H1 (cell line): ENCODE measurements around the gene NDUFAB1.

Experiments
- ASH2L ChIP-seq: fragments of 200-600, 300-600 bp; sonication (generic); IDR thresholded peaks from one replicate; pipeline ENCODE4 v1.7.1; 2017; ENCODE audit warnings: low read length
- EGR1 ChIP-seq: IDR thresholded peaks from 2 replicates; pipeline ENCODE4 v1.6.1; 2011; ENCODE audit warnings: low read depth, low read length, borderline replicate concordance
- GTF2F1 ChIP-seq: IDR thresholded peaks from 2 replicates; pipeline ENCODE4 v1.6.1; 2012; ENCODE audit warnings: low read depth, low read length, improper control_type of control experiment, borderline replicate concordance
- JUND ChIP-seq: IDR thresholded peaks from 2 replicates; pipeline ENCODE4 v1.6.1; 2011; ENCODE audit warnings: mild to moderate bottlenecking, improper control_type of control experiment, low read length
- PHF8 ChIP-seq: fragments of 200-600 bp; sonication (generic); conservative IDR thresholded peaks from 2 replicates; pipeline ENCODE4 v1.7.1; 2012; ENCODE audit warnings: low read depth, mild to moderate bottlenecking, inconsistent platforms, low read length, moderate library complexity
- POLR2A ChIP-seq, 2 experiments: IDR thresholded peaks; 1 replicate in 1 of 2; 2 replicates in 1 of 2; pipeline ENCODE4 v1.6.1; 2011; ENCODE audit warnings: low read depth in 2 of 2, low read length in 2 of 2, mild to moderate bottlenecking in 2 of 2; ENCODE audit errors: control extremely low read depth in 1 of 2
- RAD21 ChIP-seq, 2 experiments: IDR thresholded peaks in 1 of 2; conservative IDR thresholded peaks in 1 of 2; 2 replicates each; pipeline ENCODE4 v1.6.1; 2011; ENCODE audit warnings: low read depth in 2 of 2, low read length in 2 of 2, improper control_type of control experiment in 1 of 2, inconsistent platforms in 1 of 2, mild to moderate bottlenecking in 1 of 2, moderate library complexity in 1 of 2
- RFX5 ChIP-seq: IDR thresholded peaks from 2 replicates; pipeline ENCODE4 v1.6.1; 2011; ENCODE audit warnings: low read depth, low read length, improper control_type of control experiment, borderline replicate concordance
- SUZ12 ChIP-seq: fragments of 200-600 bp; sonication (generic); IDR thresholded peaks from 2 replicates; pipeline ENCODE4 v1.6.1; 2012; ENCODE audit warnings: mild to moderate bottlenecking, inconsistent platforms, low read length, moderate library complexity, mixed read lengths
- TF ChIP-seq, protein P1 (sequence below): IDR thresholded peaks from 2 replicates; pipeline ENCODE4 v1.6.1; 2012; ENCODE audit warnings: inconsistent platforms
- TF ChIP-seq, protein P2 (sequence below), 3 experiments: IDR thresholded peaks; 1 replicate in 2 of 3; 2 replicates in 1 of 3; pipeline versions ENCODE4 v1.5.1 to v1.6.1; 2011; ENCODE audit warnings: low read length in 3 of 3, mild to moderate bottlenecking in 3 of 3, inconsistent platforms in 2 of 3, low read depth in 1 of 3, moderate library complexity in 1 of 3; ENCODE audit not compliant: insufficient read depth in 1 of 3; ENCODE audit errors: control extremely low read depth in 1 of 3
- TF ChIP-seq, protein P3 (sequence below): IDR thresholded peaks from 2 replicates; pipeline ENCODE4 v1.6.1; 2012; ENCODE audit warnings: low read length, inconsistent platforms

DNA sequence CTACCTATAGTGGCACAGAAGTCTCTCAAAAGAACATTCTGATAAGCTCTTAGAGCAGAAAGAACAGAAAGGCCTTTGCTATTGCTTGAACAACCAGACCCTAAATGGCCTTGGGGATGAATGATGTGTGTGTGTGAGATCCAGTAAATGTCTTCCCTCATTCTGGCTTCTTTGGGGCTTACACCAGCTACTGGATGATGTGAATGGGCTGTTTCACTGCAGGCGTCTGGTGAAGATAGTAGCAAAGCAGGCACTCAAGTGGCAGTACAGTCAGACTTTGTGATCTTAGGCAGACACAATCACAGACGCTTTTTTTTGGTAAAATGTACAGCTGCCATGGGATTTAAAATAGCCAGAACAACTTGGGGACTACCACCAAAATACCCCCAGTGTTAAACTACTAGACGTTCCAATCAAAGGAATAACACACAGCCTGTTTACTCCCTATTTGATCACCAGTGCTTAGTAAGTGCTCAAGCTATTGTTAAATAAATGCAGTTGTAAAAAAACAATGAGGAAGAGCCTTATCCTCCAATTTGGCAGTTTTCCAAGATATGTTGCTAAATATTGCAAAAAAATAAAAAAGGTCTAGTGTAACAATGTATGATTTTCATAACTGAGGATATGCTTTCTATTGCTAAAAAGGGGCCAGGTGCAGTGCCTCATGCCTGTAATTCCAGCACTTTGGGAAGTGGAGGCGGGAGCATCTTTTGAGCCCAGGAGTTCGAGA is 17.9 kb downstream of the NDUFAB1 start:
- no peak for TF ChIP-seq RAD21 (IDR thresholded peaks at IDR 0.05 in 1 of 2, conservative IDR thresholded peaks at IDR 0.05 in 1 of 2; ENCODE audit: low read depth in 2 of 2, low read length in 2 of 2)
- TF ChIP-seq, protein P1, sequence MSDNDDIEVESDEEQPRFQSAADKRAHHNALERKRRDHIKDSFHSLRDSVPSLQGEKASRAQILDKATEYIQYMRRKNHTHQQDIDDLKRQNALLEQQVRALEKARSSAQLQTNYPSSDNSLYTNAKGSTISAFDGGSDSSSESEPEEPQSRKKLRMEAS, result no peak
- TF ChIP-seq, protein P2, sequence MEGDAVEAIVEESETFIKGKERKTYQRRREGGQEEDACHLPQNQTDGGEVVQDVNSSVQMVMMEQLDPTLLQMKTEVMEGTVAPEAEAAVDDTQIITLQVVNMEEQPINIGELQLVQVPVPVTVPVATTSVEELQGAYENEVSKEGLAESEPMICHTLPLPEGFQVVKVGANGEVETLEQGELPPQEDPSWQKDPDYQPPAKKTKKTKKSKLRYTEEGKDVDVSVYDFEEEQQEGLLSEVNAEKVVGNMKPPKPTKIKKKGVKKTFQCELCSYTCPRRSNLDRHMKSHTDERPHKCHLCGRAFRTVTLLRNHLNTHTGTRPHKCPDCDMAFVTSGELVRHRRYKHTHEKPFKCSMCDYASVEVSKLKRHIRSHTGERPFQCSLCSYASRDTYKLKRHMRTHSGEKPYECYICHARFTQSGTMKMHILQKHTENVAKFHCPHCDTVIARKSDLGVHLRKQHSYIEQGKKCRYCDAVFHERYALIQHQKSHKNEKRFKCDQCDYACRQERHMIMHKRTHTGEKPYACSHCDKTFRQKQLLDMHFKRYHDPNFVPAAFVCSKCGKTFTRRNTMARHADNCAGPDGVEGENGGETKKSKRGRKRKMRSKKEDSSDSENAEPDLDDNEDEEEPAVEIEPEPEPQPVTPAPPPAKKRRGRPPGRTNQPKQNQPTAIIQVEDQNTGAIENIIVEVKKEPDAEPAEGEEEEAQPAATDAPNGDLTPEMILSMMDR (IDR thresholded peaks at IDR 0.05; ENCODE audit: control extremely low read depth in 1 of 3, insufficient read depth in 1 of 3, low read depth in 1 of 3, low read length in 3 of 3), result no peak
- TF ChIP-seq, protein P3, sequence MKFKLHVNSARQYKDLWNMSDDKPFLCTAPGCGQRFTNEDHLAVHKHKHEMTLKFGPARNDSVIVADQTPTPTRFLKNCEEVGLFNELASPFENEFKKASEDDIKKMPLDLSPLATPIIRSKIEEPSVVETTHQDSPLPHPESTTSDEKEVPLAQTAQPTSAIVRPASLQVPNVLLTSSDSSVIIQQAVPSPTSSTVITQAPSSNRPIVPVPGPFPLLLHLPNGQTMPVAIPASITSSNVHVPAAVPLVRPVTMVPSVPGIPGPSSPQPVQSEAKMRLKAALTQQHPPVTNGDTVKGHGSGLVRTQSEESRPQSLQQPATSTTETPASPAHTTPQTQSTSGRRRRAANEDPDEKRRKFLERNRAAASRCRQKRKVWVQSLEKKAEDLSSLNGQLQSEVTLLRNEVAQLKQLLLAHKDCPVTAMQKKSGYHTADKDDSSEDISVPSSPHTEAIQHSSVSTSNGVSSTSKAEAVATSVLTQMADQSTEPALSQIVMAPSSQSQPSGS, result no peak
- no peak for TF ChIP-seq JUND
- no peak for TF ChIP-seq PHF8
- TF ChIP-seq ASH2L, result no peak
- no peak for TF ChIP-seq GTF2F1
- no peak for TF ChIP-seq POLR2A (IDR thresholded peaks at IDR 0.05; ENCODE audit: control extremely low read depth in 1 of 2, low read depth in 2 of 2, low read length in 2 of 2)
- no peak for TF ChIP-seq SUZ12
- no peak for TF ChIP-seq RFX5
- no peak for TF ChIP-seq EGR1
